ENCODE data around the gene COL15A1.

- TF ChIP-seq CTCF (IDR thresholded peaks at IDR 0.05) (no peak), POLR2A (IDR thresholded peaks at IDR 0.05) (no peak)
These were observed 102.4 kb downstream of the COL15A1 start for GRCh38 chr9:99046068-99046467.

All from Peyer's patch (tissue), 4 donors.